Dermis microvascular lymphatic vessel endothelial cell (primary cell): ENCODE measurements around the gene METTL15. TPM values are rescaled to one million over a fixed set of nuclear protein-coding genes. Genes with fewer than 3 reads are reported as not detected.
"Not testable (repeated sequence)": the region's sequence is repeated elsewhere in the genome, so short reads cannot be mapped to it uniquely, and the experiment has no call there.

ENCODE experiments used
- DNase-seq, 2 donors: peaks; one replicate each; pipeline versions ENCODE4 v3.0.0 to v3.0.0-alpha.2; 2010; ENCODE audit warnings: low read depth in 2 of 2
- total RNA-seq: library from RNA; depleted of rRNA; stranded (reverse); fragments of >200 nt; gene quantifications from 2 replicates; pipeline ENCODE4 v1.2.1, GENCODE V29; 2014

METTL15 gene
- total RNA-seq, 1 donor from 2014 or later = 10.4 TPM

DNA sequence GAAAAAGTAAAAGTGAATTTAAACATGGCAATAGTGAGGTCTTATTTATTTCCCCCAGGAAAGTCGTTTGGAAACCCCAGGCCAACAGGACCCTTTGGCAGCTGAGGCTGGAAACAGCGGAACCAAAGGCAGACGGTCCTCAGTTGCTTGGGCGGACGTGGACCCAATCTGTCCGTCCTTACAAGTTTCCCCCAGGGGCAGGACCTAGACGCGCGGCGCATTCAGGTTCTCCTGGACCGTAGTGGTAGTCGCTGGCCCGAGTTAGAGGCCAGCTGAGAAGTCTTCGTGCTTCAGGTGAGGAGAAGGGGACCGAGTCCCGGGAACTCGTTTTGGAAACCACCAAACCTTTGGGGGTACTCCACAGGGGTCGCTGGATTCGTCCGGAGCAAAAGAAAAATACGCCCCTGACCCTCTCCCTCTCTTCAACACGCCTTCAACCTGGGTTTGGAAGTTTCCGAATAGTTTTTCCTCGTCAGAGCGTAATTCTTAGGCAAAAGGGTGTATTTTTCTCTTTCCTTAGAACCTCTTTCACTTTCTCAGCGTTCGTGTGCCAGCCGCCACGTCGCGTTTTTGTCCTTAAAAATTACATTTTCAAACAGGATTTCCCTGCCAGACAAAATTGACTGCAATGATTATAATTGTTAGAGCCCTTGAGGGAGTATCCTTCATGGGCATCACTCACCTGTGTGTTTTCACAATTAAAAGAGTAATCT, 2.1 kb downstream of the METTL15 start:
- peak; percentile 49 to 79 for DNase-seq

DNA sequence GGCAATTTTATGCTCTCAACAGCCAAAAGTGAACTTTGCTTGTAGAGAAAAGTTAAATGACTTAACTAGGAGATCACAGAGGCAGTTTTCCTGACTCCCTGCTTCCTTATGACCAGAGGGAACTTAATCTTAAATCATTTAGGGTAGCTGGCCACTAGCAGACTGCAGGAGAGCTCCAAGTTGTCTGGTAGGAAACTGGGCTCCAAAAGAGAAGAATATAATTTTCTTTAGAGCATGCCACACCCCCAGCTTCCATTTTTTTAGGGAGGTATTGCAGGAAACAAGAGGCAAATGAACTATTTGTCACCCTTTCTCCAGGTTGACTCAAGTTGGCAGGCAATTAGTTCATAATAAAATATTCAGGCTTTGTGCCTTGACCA, 2.6 kb downstream of the METTL15 start:
- peak in 1 of 2 donors; percentile 41 for DNase-seq

DNA sequence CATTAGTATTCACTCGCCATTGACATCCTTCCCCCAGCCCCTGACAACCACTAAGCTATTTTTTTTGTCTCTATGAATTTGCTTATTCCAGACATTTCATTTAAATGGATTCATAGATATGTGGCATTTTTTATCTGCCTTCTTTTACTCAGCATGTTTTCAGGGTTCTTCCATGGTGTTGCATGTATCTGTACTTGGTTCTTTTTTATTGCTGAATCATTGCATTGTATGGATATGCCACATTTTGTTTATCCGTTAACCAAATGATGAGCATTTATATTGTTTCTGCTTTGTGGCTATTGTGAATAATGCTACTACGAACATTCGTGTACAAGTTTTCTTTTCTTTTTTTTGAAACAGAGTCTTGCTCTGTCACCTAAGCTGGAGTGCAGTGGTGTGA, 5.9 kb downstream of the METTL15 start:
- no peak for DNase-seq

DNA sequence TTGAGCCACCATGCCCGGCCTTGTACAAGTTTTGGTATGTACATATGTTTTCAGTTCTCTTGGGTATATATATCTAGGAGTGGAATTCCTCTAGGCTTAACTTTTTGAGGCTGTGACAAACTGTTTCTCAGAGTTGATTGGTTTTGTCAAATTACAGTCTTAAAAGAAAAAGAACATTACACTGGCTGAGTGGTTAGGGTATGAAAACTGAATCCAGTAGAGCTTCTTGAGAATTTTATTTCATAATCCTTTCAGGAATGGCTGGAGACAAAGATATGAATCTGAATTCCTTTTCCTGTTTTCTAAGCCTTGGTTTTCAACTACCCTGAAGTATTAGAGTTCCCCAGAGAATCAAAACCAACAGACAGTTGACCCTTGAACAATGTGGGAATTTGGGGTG, 6.5 kb downstream of the METTL15 start:
- DNase-seq = peak in 1 of 2 donors; percentile 25

DNA sequence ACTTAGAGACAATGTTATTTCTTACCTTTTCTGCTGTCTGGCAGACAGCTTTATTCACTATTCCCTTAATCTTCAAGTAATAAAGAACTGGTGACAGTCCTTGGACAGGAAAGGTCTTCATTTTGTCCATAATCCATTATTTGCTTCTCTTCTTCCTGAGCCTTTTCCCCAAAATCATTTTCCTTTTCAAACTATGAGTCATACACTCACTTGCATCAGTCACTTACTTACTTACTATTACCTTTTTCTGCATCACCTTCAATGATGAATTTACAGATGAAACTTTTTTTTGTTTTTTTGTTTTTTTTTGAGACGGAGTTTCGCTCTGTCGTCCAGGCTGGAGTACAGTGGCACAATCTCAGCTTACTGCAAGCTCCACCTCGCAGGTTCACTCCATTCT, 9.5 kb downstream of the METTL15 start:
- no peak for DNase-seq

DNA sequence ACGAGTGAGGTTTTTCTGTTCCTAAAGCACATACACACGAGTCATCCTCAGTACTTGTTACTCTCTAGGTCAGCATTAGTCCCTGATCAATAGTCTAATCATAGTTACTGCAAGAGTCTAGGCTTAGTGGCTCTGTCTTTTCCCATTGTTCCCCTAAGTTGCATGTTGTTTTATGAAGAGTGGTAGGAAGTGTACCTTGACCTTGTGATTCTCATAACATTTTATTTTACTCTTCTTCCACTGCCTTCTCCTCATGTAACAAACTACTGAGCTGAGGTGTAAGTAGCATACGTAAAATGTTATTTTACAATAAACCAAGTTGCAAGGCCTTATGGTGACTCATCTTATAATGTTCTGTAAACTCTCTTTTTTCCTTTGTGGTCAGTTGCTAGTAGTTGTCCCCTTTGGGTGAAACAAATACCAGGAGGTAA, 15.0 kb downstream of the METTL15 start:
- peak in 1 of 2 donors; percentile 35 for DNase-seq

DNA sequence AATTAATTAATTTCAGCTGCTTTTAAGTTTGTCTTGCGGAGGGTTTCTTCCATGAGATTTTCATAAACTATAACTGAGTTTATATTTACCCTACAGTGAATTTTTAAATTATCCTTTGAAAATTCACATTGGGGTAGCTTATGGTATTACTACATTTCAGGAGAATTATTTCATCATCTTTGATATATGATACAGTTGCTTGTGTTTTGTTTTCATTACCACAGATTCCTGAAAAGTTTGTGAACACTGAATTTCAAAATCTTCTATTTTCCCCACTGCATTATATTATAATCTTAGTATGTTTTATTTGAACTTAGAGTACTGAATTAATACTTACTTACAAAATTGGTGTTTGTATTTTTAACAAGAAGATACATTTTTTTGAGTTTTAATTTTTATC, 24.4 kb downstream of the METTL15 start:
- no peak for DNase-seq

DNA sequence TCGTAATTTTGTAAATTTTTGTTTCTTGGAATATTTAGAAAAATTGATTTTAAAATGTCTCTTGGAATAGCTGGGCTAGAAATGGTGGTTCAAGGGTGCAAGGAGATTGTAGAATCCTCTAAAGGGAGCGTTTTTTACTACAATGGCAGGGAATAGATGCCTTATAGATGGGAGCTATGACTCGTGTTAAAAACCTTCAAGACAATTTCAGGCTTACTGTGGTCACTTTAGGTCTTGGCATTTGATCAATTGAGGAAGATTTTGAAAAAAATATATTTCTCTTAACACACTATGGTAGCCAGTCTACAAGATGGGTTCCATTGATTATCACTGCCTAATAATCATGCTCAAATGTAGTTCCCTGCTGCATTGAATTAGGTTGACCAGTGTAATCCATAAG, 25.0 kb downstream of the METTL15 start:
- DNase-seq = no peak

DNA sequence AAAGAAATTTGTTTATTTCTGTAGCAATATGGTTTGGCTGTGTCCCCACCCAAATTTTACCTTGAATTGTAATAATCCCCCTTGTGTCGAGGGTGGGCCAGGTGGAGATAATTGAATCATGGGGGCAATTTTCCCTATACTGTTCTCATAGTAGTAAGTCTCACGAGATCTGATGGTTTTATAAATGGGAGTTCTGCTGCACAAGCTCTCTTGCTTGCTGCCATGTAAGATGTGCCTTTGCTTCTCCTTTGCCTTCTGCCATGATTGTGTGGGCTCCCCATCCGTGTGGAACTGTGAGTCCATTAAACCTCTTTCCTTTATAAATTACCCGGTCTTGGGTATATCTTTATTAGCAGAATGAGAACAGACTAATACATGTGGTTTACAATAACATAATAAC, 28.0 kb downstream of the METTL15 start:
- not testable (repeated sequence) for DNase-seq

DNA sequence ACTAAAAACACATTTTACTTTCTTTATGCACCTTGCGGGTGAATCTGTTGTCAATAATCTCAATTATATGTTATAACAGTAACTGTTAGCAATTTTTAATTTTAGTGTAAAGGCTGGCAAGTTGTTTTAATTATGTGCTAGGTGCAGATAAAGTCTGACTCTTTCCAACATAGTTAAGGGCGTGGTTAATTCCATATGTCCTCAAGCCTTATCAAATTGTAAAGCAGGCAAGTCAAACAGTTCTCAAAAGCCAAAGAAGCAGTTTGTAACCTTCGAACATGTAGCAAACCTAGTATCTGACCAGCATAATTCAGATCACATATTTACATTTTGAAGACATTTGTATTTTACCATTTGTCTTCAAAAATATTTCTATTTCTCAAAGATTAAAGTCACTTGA, 29.2 kb downstream of the METTL15 start:
- DNase-seq = no peak

DNA sequence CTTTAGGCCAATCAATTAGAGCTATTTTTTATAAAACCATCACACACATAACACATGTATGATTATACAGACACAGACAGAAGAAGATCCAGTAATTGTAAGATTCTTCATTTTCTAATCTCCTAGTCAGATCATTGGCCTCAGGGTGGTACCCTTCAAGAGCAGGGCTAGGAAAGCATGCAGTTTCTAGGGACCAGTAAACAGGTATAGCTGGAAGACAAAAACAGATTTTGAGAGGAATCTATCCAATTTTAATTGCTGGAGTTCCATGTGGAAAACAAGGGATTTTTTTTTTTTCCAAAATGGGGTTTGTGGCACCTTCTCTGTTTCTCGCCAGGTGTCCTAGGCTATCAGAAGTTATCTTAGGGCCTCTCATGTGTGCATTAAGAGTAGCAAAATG, 29.6 kb downstream of the METTL15 start:
- DNase-seq = no peak

DNA sequence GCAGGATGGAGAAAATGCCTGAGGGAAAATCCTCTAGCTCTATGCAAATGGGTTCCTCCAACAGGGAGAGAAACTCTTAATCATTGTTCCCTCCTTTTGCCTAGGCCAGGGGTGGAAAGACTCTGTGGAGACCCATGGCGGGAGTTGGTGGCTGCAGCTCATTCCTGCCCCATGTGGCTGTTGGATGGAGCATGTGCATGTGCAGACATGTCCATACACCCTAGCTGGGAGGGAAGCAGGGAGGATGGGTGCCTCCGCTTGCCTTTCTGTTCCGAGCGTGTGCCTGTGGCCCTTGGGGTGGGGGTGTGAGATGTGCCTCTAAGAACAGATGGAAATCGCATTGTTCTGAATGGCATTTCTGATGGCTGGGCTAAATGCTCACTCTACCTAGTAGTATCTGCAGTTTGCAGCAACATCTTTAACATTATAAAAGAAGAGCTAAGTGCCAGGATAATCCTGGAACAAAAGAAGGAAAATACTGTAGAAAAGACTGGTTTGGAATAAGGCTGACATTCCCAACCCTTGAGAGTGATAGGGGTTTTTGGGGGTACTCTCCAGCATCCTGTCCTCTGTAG, 31.7 kb downstream of the METTL15 start:
- DNase-seq = no peak

DNA sequence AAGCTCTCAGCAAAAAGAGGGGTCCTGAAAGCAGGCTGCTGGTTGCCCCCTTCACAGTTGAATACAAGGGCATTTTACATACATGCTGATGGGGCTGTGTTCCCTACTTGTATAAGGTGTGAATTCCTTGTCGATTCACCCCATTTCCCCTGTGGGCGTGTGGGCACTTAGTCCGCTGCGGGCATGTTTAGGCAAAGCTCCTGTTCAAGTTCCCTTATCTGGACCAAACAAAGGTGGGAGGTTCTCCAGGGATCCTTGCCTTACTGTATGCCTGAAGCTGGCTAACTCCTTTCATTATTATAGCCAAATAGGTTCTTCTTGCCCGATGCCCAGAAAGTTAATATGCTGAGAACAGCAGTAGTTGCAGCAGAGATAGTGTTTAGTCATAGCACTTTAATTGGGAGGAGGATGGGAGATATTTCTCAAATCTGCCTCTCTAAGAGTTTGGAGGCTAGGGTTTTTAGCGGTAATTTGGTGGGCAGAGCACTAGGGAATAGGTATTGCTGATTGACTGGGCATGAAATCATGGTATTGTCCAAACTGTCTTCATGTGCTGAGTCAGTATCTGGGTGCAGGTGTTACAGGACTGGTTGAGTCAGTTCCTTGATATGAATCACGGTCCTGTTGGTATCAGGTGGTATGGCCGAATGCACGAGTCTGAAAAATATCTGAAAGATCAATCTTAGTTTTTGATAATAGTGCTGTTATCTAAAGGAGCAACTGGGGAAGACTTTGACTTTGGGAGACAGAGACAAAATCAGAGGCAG, 32.7 kb downstream of the METTL15 start:
- DNase-seq = no peak

DNA sequence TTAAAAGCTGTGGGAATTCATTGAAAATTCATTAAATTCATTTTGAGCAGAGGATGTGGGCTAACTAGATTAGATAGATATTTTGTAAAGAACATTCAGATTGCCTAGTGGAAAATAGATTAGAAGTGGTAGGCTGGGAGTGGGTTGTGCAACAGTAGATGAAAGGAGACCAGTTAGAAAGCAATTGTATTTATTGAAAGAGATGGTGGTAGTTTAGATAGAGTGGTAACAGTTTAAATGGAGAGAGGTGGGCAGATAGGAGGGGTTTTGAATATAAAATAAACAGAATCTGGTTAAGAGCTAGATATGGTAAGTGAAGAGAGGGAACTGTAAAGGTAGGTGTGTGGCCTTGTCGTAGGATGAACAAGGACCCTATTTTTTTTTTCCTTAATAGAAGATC, 34.5 kb downstream of the METTL15 start:
- no peak for DNase-seq

DNA sequence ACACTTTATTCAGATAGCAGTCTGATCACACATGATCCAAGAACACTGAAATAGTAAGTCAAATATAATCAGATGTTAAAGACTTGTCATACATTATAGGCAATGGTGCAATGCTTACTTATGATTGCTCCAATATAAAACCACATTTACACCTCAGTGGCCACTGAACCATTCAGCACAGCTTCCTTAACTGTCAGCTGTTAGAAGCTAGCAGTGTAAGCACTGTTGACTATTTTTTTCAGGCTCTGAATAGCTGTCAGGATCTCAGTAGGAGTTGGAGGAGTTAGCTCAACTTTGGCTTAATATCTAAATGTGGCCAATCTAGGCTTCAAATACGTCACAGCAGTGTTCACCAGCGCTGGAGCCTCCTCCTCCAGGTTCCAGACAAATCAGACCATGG, 36.6 kb downstream of the METTL15 start:
- no peak for DNase-seq

DNA sequence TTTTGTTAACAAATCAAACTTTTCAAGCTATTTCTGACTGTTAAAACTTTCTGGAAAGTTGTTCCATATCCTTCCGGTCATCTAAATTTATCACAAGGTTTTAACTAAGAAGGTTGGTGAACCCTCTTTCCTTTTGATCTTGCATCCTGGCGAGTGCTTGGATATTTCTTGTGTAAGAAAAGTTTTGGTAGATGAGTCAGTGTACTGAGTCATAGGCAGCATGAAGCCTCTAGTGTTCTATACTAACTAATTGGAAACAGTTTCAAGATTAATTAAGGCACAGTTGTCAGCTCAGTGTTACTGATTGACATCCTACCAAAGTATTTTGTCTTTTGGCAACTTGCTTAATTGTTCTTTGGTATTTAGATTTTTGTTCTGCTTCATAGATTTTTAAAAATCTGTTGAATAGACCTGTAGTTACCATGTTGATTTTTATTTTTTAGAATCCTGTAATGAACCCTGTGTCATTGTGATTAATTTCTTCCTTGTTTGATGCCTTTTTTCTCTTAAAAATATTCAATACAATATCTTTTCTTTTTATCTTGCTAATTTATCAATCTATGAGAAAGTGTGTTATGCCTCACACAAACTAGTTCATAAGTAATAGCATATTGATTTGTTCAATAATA, 38.0 kb downstream of the METTL15 start:
- peak in 1 of 2 donors; percentile 84 for DNase-seq

DNA sequence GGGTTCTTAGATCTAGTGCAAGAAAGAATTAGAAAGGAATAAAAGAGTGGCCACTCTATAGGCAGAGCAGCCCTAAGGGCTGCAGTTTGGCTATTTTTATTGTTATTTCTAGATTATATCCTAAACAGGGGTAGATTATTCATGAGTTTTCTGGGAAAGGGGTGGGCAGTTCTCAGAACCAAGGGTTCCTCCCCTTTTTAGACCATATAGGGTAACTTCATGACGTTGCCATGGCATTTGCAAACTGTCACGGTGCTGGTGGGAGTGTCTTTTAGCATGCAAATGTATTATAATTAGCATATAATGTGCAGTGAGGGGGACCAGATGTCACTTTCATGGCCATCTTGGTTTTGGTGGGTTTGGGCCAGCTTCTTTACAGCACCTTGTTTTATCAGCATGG, 44.6 kb downstream of the METTL15 start:
- no peak for DNase-seq

DNA sequence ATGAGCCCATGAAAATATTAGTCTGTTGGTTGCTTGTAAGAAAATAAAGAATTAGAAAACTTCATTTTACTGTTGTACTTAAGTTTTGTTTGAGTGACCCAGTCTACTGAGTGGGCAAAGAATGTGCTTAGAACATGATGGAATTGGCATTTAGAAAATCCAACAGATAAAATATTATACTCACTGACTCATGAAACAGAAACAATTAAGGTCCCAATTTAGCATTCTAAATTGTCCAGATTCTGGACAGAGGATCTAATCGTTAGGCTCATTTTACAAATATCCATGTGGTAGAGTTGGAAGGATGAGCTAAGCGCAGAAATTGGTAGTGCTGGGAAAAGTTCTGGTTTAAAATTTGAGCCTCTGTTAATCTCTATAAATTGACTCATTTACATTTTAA, 45.4 kb downstream of the METTL15 start:
- DNase-seq = no peak

DNA sequence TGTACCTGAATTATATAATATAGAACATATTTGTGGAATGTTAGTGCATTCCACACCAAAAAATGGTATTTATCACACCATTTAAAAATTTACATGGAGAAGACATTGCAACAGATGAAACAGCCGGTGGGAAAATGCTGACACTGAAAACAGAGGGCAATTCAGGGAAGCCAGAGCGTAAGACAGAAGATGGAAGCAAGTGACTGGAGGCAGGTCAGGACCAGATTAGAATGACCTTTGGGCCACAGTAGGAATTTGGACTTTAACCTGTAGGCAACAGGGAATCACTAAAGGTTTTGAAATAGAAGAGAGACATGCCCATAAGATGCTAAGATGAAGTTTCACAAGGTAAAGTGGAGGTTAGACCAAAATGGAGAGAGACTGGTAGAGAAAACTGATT, 60.5 kb downstream of the METTL15 start:
- no peak for DNase-seq

DNA sequence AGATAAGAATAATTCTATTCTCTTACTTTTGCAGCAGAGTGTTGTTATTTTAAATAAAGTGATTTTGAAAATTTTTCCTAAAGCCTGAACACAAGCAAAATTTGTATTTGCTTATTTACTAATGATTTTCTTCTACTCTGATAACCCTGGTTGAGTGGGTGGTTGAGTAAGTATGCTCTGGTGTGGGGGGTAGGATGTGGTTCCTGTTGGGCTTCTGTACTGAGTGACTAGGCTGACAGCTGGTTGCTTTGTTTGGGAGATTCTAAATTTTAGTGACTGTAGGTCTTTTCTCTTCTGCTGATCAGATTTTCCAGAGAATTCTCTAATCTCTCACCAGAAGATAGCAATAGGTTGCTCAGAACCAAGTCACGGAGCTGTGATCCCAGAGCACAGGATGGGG, 61.6 kb downstream of the METTL15 start:
- DNase-seq = no peak

DNA sequence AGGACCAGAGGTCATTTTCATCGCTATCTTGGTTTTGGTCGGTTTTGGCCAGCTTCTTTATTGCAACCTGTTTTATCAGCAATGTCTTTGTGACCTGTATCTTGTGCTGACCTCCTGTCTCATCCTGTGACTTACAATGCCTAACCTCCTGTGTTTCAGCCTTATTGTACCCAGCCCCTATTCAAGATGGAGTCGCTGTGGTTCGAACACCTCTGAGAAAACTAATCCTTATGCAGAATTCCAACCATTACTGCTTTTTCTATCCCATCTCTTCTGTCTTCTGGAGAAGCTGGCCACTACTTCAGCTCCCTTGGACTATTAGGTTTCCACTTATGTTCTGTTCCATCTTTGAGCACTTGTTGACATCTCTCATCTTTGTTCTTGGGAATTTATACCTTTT, 62.6 kb downstream of the METTL15 start:
- no peak for DNase-seq

DNA sequence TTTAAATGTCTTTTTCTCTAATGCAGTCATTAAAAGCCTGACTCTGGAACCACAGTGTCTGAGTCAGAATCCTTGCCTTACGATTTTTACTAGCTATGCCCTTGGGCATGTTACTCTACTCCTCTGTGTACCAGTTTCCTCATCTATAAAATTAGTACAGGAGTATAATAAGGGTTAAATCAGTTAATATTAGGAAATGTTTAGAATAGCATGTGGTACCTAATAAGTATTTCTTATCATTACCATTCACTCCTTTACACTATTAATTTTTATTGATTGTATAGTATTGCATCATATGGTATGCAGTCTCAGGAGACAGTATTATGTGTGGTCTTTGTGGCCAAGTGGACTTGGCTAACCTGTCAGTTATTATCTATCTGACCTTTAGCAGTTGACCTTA, 68.2 kb downstream of the METTL15 start:
- DNase-seq = no peak
